Fibroblast of the conjunctiva (primary cell): ENCODE measurements around the gene ESF1.

ENCODE experiments used
- DNase-seq: peaks from one replicate; pipeline ENCODE4 v3.0.0-alpha.2; 2010; ENCODE audit warnings: low read depth

The ESF1 gene

DNA sequence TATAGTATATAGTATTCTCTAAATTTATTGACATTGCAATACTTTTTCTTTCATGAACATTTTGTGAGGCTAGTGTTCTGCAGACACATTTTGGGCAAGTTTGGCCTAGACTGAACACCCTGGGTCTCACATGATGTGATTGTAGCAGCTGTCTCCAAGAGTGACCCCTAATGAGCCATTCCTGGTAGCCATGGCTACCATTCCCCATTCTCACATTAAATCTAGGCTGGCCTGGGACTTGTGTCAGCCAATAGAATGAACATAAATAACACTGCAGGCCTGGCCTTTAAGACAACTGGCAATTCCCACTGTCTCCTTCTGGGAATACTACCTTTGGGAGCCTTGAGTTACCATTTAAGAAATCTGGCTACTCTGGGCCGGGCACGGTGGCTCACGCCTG lies 108.0 kb downstream of the ESF1 start:
- DNase-seq = no peak

DNA sequence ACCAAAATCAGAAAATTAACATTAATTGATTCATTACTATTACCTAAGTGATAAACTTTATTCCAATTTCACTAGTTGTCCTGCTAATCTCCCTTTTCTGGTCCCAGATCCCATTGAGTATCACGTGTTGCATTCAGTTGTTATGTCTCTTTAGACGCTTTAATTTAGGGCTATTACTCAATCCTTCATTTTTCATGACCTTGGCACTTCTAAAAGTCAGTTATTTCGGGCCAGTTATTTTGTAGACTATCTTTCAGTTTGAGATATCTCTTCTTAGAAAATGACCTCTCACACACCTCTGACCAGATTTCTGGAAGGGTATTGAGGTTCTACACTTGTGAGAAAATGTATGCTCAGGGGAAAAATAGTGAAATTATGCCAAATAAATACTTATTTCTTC lies 112.0 kb downstream of the ESF1 start:
- DNase-seq = no peak

GRCh38 chr20:13671916-13672378 lies 112.8 kb downstream of the ESF1 start:
- DNase-seq = peak; percentile 66

DNA sequence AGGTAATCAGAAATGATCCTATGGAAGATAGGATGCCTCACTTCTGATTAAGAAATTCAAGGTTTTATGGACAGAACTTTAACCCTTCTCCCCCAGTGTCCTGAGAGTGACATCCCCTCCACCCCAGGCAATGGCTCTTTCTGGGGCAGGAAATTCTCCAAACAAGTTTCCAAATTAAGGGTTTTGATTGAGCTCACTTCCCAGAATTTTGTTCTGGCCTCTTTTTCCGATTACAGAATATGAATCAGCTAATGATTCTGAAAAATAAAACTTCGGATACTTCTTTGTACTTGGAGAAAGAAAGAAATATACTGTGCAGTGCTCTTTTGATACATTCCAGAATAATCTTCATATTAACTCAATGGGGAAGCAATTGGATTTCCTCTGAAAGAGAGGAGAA lies 113.2 kb downstream of the ESF1 start:
- DNase-seq = no peak

- DNase-seq = no peak
These were observed 114.6 kb downstream of the ESF1 start for GRCh38 chr20:13670160-13670559.

DNA sequence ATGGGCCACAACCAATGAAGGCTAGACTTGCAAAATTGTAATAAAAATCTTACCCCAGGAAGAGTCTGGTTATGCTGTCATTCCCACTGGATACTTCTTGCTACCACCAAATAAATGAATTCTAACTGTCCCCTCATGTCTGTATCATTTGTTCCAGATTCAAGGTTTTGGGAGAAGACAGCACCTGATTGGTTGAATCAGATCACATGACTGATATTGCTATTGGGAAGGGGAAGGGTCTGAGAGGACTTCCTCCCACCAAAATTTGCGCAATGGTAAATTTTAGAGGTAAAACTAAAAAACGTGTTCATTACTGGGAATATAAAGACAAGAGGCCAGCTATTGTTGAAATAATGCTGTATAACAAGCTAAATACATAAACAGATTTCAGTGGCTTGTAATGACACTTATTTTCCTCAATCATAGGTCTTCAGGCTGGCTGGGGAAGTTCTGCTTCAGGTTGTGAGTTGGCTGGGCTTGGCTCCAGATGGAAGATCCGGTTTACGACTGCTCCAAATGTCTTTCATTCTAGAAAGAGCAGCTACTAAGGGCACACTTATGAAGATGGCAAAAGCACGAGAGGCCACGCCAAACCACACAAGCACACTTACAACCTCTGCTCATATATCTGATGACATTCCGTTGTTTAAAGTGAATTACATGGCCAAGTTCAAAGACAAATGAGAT lies 118.9 kb downstream of the ESF1 start:
- DNase-seq = no peak
